ENCODE results near the gene SERGEF.

Gene SERGEF

DNA sequence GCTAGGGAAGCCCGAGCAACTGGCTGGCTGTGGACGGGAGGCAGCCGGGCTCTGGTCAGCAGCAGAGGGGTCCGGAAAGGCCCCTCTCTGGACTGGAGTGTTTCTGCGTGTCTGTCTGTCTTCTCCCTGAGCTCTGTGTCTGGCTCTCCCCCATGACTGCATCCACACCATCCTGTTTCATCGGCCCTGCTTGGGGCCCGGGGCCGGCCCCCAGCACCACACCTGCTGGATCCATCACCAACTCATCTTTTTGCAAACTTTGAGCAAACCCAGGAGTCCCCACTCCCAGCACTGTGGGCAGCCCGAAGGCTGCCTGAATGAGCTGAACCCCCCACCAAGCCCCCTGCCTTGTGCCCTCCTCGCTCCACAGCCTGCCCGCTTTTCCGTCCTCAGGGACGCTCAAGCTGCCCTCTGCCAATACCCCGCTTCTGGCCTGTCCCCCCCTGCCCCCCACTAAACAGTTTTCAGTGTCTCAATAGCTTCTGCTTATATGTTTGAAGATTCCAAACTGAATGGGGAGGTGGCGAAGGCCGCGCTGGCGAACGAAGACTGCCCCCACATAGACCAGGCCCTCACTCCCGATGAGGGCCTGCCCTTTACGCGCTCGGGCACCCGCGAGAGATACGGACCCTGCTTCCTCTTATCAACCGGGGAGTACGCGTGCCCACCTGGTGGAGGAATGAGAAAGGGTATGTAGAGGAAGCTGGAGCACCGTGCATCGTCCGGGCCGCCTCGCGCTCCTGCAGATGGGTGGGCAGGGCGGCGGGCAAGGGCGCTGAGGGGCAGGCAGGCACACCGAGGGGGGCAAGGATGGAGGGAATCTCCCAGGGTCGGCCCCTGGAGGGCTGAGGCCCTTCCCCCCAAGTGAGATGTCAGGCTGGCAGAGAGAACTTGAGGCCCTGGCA, 233.6 kb downstream of the SERGEF start:
- H3K4me3 ChIP-seq (ENCODE audit: low read depth, low read length): no peak overlapping the region
- DNase-seq (ENCODE audit: low read depth): no peak

DNA sequence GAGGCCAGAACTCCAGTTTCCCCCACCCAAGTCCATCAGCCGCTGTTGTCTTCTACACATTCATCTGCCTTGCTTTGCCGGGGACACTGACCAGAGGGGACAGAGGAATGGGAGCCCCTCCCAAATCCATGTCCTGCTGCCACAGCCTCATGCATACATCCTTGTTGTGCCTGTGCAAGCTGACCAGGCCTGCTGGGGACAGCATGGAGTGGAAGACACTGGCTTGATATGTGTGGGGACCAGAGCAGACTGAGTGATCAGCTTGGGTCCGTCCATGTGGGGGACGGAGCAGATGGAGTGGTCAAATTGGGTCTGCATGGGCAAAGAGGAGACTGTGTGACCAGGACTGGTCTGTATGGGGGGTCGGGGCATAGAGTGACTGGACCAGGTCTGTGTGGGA, 234.5 kb downstream of the SERGEF start:
- H3K4me3 ChIP-seq (ENCODE audit: low read depth, low read length): no peak overlapping the region
- no peak for DNase-seq (ENCODE audit: low read depth)

DNA sequence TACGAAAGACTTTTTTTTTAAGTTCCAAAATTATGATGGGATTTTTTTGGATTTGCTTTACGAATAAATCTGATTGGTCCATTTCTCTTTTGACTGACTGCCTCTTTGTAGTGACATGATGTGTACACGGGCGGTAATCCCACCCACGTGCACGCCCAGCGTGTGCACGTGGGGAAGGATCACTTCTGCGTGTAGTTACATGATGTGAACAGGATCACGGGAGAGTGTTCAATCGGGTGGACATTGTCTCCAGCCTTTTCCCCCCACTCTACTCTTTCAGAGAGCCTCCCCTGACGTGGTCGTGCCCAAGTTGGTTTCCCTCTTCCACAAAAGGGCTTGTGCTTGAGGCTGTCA, 235.1 kb downstream of the SERGEF start:
- DNase-seq (ENCODE audit: low read depth): no peak
- no peak overlapping the region for H3K4me3 ChIP-seq (ENCODE audit: low read depth, low read length)

DNA sequence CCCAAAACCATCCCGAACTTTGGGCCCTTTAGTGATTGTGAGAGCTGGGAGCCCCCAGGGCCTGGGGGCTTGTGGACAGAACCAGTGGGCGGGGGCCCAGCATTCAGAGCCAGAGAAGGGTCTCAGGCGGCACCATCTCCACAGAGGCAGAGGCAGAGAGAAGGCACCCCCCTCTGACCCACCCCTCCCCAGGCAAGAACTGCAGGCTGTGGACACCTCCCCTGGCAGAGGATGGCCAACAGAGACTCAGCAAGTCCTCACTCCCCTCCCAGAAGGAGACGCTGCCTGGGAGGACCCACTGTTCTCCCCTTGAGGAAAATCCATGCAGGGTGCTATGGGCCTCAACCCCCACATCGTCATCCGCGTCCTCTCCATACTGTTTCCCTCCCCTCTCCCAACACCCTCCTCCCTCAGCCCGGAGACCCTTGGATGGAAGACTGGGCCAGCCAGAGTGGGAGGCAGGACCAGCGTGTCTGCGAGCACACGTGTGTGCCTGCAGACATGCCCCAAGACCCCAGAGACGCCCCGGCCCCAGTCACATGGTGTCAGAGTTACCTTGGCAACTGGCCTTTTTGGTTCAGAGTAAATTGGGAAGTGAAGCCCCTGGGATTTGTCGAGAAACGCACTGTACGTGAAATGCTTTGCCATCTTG, 235.6 kb downstream of the SERGEF start:
- no peak for DNase-seq (ENCODE audit: low read depth)
- H3K4me3 ChIP-seq (ENCODE audit: low read depth, low read length): no peak overlapping the region

GRCh38 chr11:17776212-17776875, 236.5 kb downstream of the SERGEF start:
- no peak overlapping the region for H3K4me3 ChIP-seq (ENCODE audit: low read depth, low read length)
- no peak for DNase-seq (ENCODE audit: low read depth)

GRCh38 chr11:17775507-17776211, 237.2 kb downstream of the SERGEF start:
- no peak for DNase-seq (ENCODE audit: low read depth)
- H3K4me3 ChIP-seq (ENCODE audit: low read depth, low read length): no peak overlapping the region

GRCh38 chr11:17775035-17775348, 237.9 kb downstream of the SERGEF start:
- no peak overlapping the region for H3K4me3 ChIP-seq (ENCODE audit: low read depth, low read length)
- no peak for DNase-seq (ENCODE audit: low read depth)

DNA sequence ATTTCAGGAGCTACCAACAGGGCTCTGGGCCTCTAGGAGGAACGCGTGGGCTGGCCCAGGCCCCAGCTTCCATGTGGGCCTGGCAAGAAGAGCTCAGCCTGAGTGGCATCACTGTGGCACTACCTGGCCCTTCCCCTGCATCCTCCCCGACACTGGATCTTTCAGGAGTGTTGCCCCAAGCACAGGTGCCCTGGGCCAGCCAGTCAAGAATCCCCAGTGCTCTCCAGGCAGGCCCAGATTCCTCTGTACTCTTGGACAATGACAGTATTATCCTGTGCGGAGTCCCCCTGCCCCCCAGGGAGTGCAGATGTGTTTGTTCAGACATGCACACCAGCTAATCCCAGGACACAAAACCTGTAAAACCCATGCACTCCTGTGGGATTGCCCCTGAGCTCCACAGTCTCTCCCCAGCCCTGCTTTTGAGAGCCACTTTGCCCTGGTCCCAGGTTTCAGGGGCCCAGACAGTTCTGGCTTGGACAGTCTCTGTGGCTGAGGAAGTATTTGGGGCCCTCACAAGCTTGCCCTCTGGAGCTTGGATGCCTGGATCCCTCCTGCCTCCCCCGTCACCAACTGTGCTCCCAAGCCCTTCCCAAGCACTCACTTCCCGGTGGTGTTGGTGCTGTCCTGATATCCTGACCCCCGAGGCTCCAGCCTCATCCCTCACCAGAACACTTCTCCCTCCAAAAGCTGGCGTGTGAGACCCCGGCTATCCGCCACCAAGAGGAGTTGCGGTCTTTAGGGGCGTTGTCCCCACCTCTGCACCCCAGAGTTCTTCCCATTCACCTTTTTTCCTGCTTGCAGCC, 238.4 kb downstream of the SERGEF start:
- no peak for DNase-seq (ENCODE audit: low read depth)

DNA sequence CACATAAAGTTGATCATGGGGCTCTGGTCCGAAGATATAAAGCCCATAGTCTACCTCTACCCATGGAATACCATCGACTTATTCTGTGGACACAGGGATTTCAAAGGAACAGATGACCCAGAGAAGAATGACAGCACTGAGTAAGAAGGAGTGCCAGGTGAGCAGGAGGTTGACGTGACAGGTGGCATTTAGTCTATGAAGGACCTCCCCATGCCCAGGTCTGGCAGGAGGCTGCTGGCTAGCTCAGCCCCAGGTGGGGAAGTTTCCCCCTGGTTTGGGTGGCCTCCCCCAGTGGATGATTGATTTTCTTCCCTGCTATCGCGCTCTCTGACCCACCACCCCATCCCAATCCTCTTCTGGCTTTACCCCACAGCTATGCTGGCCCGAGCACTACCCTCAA, 239.2 kb downstream of the SERGEF start:
- no peak for DNase-seq (ENCODE audit: low read depth)
- H3K4me3 ChIP-seq (ENCODE audit: low read depth, low read length): no peak overlapping the region

More for the DNA sequence above, 238.4 kb downstream of the SERGEF start:
- no peak overlapping the region for H3K4me3 ChIP-seq (ENCODE audit: low read depth, low read length)

DNA sequence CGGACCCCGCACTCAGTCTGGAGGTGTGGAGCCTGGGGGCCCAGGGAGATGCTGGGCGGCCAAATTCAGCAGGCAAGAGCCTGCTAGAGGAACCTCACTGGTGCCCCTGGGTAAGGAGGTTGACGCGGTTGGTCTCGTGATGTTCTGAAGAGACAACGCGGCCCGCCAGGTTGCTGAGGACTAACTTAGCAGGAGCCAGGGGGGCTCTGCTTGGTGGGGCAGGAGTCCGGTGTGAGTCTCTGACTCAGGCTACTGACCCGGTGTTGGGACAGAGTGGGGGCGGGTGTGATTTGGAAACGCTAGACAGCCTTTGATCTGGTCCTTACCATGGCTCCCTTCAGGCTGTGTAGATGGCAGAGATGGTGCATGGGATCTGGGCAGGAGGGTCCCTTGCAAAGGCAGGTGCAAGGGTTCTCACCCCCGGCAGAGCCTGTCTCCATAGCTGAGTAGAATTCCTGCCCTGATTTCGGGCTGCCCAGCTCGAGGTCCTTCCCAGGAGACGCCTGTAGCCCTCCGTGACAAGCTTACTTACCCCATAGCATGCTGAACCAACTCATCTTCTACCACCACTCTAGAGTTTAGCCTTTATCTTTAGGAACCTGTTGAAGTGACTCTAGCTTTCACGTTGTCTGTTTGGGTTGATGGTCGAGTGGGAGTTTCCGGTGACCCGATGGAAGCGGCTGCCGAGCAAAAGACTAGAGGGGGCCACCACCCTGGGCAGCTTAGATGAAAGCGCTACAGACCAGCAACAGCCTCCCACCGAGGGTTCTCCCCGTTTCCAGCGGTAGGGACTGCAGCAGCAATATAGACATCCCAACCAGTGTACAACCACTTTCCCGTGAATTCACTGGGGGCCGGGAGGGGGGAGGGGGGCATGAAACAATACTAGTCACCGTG, 239.9 kb downstream of the SERGEF start:
- no peak overlapping the region for H3K4me3 ChIP-seq (ENCODE audit: low read depth, low read length)
- DNase-seq (ENCODE audit: low read depth): no peak

DNA sequence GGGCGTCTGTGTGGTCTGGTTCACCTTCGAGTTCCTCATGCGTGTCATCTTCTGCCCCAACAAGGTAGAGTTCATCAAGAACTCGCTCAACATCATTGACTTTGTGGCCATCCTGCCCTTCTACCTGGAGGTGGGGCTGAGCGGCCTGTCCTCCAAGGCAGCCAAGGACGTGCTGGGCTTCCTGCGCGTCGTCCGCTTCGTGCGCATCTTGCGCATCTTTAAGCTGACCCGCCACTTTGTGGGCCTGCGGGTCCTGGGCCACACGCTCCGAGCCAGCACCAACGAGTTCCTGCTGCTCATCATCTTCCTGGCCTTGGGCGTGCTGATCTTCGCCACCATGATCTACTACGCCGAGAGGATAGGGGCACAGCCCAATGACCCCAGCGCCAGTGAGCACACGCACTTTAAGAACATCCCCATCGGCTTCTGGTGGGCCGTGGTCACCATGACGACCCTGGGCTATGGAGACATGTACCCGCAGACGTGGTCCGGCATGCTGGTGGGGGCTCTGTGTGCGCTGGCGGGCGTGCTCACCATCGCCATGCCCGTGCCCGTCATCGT, 240.9 kb downstream of the SERGEF start:
- no peak overlapping the region for H3K4me3 ChIP-seq (ENCODE audit: low read depth, low read length)
- no peak for DNase-seq (ENCODE audit: low read depth)

DNA sequence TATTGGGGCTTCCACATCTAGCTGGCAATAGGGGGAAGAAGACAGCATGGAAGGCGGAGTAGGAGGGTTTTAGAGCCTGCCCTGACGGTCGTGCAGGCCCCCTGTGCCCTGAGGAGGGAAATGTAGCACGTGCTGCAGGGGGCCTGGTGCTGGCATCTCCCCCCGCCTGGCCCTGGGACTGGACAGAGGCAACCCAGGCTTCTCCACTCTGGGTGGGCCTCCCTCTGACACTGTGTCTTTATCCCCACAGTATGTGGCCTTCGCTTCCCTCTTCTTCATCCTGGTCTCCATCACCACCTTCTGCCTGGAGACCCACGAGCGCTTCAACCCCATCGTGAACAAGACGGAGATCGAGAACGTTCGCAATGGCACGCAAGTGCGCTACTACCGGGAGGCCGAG, 241.4 kb downstream of the SERGEF start:
- DNase-seq (ENCODE audit: low read depth): no peak
- no peak overlapping the region for H3K4me3 ChIP-seq (ENCODE audit: low read depth, low read length)

DNA sequence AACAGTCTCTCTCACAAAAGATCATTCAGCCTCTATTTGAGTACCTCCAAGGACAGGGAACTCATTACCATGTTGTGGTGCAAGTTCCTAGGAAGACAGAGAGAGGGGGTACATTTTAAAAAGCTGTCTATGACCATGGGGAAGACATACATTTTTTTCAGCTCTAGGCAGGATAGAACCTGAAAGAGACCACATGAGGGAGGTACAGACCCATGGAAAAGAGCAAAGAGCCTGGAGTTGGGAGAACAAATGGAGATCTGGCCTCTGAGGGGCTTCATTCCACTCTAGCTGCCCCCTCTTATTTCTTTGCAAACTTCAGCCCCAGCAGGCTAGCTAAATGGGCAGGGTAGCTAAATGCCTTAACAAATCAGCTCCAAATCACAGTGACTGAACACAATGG, 241.9 kb downstream of the SERGEF start:
- no peak for DNase-seq (ENCODE audit: low read depth)
- H3K4me3 ChIP-seq (ENCODE audit: low read depth, low read length): no peak overlapping the region

DNA sequence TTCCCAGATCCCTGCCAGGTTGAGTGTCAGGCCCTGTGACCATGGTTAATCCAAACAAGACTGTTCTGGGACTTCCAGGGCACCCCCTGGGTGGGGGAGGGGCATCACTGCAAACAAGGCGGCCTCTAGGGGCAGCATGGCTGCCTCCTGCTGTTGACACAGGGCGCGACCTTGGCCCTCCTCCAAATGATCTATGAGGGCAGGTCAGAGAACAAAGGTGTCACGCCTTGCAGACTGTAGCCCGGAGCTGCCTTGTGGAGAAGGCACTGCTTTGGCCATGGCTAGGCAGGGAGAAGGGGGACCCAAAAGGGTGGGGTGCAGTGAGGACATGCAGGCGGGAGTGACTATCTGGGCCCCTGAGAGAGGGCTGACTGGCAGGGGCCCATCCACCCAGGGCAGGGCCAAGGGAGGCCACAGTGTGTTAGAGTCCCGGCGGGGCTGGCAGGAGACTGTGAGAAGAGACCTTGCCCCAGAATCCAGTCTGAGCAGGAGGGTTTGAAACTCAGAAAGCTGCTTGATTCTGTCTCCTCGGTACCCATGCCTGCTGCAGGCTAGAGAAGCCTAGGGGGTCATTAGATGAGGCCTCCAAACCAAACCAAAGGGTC, 242.7 kb downstream of the SERGEF start:
- H3K4me3 ChIP-seq (ENCODE audit: low read depth, low read length): no peak overlapping the region
- no peak for DNase-seq (ENCODE audit: low read depth)

- DNase-seq (ENCODE audit: low read depth): no peak
- H3K4me3 ChIP-seq (ENCODE audit: low read depth, low read length): no peak overlapping the region
Measured at GRCh38 chr11:17769218-17769617, 243.6 kb downstream of the SERGEF start.

DNA sequence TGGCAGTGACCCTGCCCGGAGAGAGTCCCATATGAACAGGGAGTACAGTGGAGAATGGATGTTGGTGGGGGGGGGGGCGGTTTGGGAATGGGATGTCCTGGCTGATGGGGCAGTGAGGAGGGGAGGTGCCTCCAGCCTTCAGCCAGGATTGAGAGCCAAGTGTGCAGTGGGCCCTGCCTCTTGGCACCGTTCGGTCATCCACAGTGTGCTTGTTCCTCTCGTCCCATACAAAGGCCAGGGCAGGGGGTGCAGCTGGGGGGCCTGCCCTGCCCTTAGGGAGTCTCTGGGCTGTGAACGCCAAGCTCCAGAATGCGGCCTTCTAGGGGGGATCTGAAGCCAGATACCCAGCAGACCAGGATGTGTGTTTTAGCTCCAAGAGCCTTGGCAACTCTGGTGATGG, 244.3 kb downstream of the SERGEF start:
- no peak for DNase-seq (ENCODE audit: low read depth)
- no peak overlapping the region for H3K4me3 ChIP-seq (ENCODE audit: low read depth, low read length)

- no peak overlapping the region for H3K4me3 ChIP-seq (ENCODE audit: low read depth, low read length)
- no peak for DNase-seq (ENCODE audit: low read depth)
Measured at GRCh38 chr11:17767914-17768313, 244.9 kb downstream of the SERGEF start.
